Measurements from ENCODE around the gene MEGF11.
"Not testable (repeated sequence)": the region's sequence is repeated elsewhere in the genome, so short reads cannot be mapped to it uniquely, and the experiment has no call there.

Gene MEGF11

GRCh38 chr15:65981837-65982626 is 271.5 kb downstream of the MEGF11 start:
- no peaks in the 10 kb centered on the region for H3K9me3 Mint-ChIP-seq
- peak overlapping the region; percentile 54 for H3K4me3 Mint-ChIP-seq
- no peaks in the 10 kb centered on the region for H3K36me3 Mint-ChIP-seq (ENCODE audit: low read depth)
- H3K27me3 Mint-ChIP-seq (ENCODE audit: low read depth) = peaks cover 45% of the 10 kb centered on the region
- DNase-seq (ENCODE audit: low spot score) = peak; percentile 7
- H3K4me1 Mint-ChIP-seq (ENCODE audit: low read depth) = peaks cover 2% of the 10 kb centered on the region
- H3K27ac Mint-ChIP-seq = no peak overlapping the region

DNA sequence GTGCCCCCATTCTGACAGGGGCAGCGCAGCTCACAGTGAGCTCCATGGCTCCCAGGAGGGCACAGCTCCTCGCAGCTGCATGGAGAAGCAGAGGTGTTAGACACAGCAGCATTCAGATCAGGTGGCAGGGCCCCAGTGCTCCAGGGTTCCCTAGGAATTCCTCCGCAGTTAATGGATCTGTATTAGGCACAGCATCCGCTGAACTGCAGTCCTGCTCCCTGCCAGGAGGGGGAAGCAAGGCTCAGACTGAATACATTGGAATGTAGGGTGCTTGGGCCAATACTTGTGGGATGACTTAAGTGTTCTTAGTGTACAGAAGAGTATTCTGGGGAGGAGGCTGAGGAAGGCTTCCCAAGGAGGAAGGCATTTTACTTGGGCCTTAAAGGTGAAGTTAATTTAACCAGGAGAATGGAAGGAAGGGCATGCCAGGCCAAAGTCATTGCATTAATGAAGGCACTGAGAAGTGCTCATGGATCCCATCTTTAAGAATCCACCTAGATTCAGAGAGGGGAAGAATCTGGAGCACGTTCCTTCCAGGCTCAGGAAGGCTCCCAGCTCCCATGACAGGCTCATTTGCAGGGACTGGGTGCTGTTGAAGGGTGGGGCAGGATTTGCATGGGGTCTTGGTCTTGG is 272.6 kb downstream of the MEGF11 start:
- H3K9me3 Mint-ChIP-seq = no peaks in the 10 kb centered on the region
- H3K27ac Mint-ChIP-seq = no peak overlapping the region
- H3K27me3 Mint-ChIP-seq (ENCODE audit: low read depth) = peaks cover 38% of the 10 kb centered on the region
- no peak for DNase-seq (ENCODE audit: low spot score)
- no peaks in the 10 kb centered on the region for H3K36me3 Mint-ChIP-seq (ENCODE audit: low read depth)
- no peak overlapping the region for H3K4me3 Mint-ChIP-seq
- H3K4me1 Mint-ChIP-seq (ENCODE audit: low read depth) = peaks cover 2% of the 10 kb centered on the region

- H3K4me3 Mint-ChIP-seq = no peak overlapping the region
- H3K36me3 Mint-ChIP-seq (ENCODE audit: low read depth) = no peaks in the 10 kb centered on the region
- H3K27ac Mint-ChIP-seq = no peak overlapping the region
- no peaks in the 10 kb centered on the region for H3K9me3 Mint-ChIP-seq
- no peak for DNase-seq (ENCODE audit: low spot score)
- H3K27me3 Mint-ChIP-seq (ENCODE audit: low read depth) = peaks cover 43% of the 10 kb centered on the region
- peaks cover 2% of the 10 kb centered on the region for H3K4me1 Mint-ChIP-seq (ENCODE audit: low read depth)
Observed at GRCh38 chr15:65979837-65980236, 273.7 kb downstream of the MEGF11 start.

GRCh38 chr15:65979316-65979715 is 274.2 kb downstream of the MEGF11 start:
- DNase-seq (ENCODE audit: low spot score) = no peak
- no peak overlapping the region for H3K4me3 Mint-ChIP-seq
- H3K36me3 Mint-ChIP-seq (ENCODE audit: low read depth) = no peaks in the 10 kb centered on the region
- no peaks in the 10 kb centered on the region for H3K9me3 Mint-ChIP-seq
- peaks cover 2% of the 10 kb centered on the region for H3K4me1 Mint-ChIP-seq (ENCODE audit: low read depth)
- peaks cover 44% of the 10 kb centered on the region for H3K27me3 Mint-ChIP-seq (ENCODE audit: low read depth)
- H3K27ac Mint-ChIP-seq = no peak overlapping the region

DNA sequence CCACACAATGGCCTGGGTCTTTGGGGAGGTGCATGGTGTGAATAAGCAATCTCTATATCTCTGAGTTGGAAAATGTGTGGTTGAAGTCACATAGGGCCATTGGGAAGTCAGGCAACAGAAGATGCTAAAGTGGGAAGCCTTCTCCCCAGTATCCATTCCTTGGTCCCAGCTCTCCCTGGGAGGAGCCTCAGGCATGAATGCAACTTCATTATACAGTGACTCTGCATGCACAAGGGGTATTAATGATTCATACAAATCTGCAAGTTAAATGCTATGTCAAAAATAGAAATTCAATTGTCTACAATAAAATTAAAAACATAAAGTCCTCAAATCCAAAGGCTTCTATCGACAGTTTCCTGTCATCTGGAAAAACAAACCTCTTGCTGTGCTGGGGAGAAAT is 275.4 kb downstream of the MEGF11 start:
- Mint-ChIP-seq H3K4me3 (no peak overlapping the region), H3K9me3 (no peaks in the 10 kb centered on the region), H3K36me3 (ENCODE audit: low read depth) (no peaks in the 10 kb centered on the region), H3K27ac (no peak overlapping the region), H3K27me3 (ENCODE audit: low read depth) (peaks cover 40% of the 10 kb centered on the region), H3K4me1 (ENCODE audit: low read depth) (peaks cover 2% of the 10 kb centered on the region)
- no peak for DNase-seq (ENCODE audit: low spot score)

DNA sequence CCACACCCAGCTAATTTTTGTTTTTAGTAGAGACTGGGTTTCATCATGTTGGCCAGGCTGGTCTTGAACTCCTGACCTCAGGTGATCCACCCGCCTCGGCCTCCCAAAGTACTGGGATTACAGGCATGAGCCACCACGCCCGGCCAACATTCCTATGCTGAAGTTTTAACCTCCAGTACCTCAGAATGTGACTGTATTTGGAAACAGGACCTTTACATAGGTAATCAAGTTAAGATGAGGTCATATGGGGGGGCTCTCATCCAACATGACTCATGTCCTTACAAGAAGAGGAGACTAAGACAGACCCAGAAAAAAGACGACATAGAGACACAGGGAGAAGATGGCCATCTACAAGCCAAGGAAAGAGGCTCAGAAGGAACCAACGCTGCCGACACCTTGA is 277.4 kb downstream of the MEGF11 start:
- H3K4me1 Mint-ChIP-seq (ENCODE audit: low read depth); H3K36me3 Mint-ChIP-seq (ENCODE audit: low read depth); DNase-seq (ENCODE audit: low spot score); H3K27ac Mint-ChIP-seq; H3K9me3 Mint-ChIP-seq; H3K4me3 Mint-ChIP-seq: not testable (repeated sequence)
- H3K27me3 Mint-ChIP-seq (ENCODE audit: low read depth) = peaks cover 39% of the 10 kb centered on the region

DNA sequence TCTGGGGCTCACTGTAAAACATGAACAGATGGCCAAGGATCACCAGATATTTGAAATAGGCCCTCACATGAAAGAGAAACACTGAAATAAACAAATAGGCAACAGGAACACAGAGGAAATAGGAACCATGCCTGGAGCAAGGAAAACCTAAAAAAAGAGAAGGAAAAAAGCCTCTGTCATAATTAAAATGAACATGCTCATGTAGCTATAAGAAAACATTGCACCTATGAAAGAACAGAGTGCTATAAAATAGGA is 281.9 kb downstream of the MEGF11 start:
- no peaks in the 10 kb centered on the region for H3K4me1 Mint-ChIP-seq (ENCODE audit: low read depth)
- H3K36me3 Mint-ChIP-seq (ENCODE audit: low read depth) = no peaks in the 10 kb centered on the region
- H3K9me3 Mint-ChIP-seq = no peaks in the 10 kb centered on the region
- no peak overlapping the region for H3K27ac Mint-ChIP-seq
- peaks cover 47% of the 10 kb centered on the region for H3K27me3 Mint-ChIP-seq (ENCODE audit: low read depth)
- no peak for DNase-seq (ENCODE audit: low spot score)
- no peak overlapping the region for H3K4me3 Mint-ChIP-seq

DNA sequence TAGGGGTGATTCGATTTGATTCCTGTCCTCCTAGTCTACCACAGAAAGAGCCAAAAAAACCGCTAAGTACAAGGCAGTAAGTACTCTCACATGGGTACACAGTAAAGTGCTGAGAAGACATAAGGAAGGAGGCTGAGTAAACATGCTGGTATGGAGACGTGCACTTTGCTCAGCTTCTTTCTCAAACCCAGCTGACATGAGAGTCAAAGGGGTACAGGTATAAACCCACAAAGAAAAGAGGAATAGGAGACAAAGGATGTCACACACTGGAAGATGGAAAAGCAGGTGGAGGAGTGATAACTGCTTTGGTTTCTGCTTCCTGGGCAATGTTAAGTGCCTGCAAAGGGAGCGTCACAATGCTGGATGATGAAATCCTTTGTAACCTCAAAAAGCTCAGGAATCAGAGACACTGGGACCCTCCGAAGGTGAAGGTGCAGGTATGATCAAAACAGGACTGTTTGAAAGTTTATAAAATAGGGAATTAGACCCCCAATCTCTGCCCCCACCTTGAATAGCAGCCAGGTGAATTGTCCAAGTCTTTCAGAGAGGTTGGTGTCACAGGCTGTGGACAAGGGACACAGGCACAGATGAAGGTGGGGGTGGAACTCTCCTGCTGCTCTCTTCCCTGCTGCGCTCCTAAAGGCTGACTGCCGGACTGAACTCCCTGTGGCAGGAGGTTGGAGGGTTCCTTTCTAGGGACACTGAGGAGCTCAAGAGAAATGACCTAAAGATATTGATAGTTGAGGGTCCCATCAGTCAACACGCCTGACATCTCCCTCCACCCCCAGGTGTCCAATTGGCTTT is 282.4 kb downstream of the MEGF11 start:
- Mint-ChIP-seq H3K4me3 (no peak overlapping the region), H3K27me3 (ENCODE audit: low read depth) (peaks cover 47% of the 10 kb centered on the region), H3K36me3 (ENCODE audit: low read depth) (no peaks in the 10 kb centered on the region), H3K9me3 (no peaks in the 10 kb centered on the region), H3K27ac (no peak overlapping the region), H3K4me1 (ENCODE audit: low read depth) (no peaks in the 10 kb centered on the region)
- DNase-seq (ENCODE audit: low spot score) = no peak

GRCh38 chr15:65969865-65970816 is 283.4 kb downstream of the MEGF11 start:
- peaks cover 42% of the 10 kb centered on the region for H3K27me3 Mint-ChIP-seq (ENCODE audit: low read depth)
- H3K36me3 Mint-ChIP-seq (ENCODE audit: low read depth) = no peaks in the 10 kb centered on the region
- no peak overlapping the region for H3K27ac Mint-ChIP-seq
- H3K4me1 Mint-ChIP-seq (ENCODE audit: low read depth) = no peaks in the 10 kb centered on the region
- DNase-seq (ENCODE audit: low spot score) = no peak
- no peaks in the 10 kb centered on the region for H3K9me3 Mint-ChIP-seq
- no peak overlapping the region for H3K4me3 Mint-ChIP-seq

- Mint-ChIP-seq H3K9me3 (no peaks in the 10 kb centered on the region), H3K27me3 (ENCODE audit: low read depth) (peaks cover 34% of the 10 kb centered on the region), H3K36me3 (ENCODE audit: low read depth) (no peaks in the 10 kb centered on the region), H3K4me3 (no peak overlapping the region), H3K27ac (no peak overlapping the region), H3K4me1 (ENCODE audit: low read depth) (no peaks in the 10 kb centered on the region)
- DNase-seq (ENCODE audit: low spot score) = no peak
Observed at GRCh38 chr15:65968511-65968910, 285.0 kb downstream of the MEGF11 start.

DNA sequence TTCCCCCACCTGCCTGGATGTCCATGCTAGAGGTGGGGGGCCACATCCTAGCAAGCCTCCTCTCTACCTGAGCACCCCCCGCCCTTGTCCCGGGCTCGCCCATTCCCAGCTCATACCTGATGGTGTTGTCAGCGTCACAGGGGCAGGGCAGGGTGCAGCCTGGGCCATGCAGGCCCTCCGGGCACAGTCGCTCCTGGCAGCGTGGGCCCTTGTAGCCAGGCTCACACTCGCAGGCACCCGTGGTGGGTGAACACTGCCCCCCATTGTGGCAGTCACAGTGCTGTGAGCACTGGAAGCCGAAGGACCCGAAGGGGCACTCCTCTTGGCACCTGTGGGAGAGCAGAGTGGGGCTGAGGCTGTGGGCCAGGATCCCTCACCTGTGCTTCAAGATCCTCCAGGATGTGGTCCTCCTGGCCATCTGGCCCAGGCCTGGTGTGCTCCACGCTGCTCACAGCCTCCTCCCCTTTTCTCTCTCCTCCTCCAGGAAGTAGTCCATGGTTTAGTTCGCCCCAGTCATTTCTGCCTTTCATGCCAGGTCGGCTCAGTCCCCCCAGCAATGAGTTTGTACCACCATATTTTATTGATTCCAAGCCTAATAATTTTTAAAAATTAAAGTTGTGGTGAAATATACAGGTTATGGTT is 288.6 kb downstream of the MEGF11 start:
- Mint-ChIP-seq H3K27me3 (ENCODE audit: low read depth) (peaks cover 30% of the 10 kb centered on the region), H3K4me3 (no peak overlapping the region), H3K9me3 (no peaks in the 10 kb centered on the region), H3K36me3 (ENCODE audit: low read depth) (no peaks in the 10 kb centered on the region), H3K27ac (no peak overlapping the region), H3K4me1 (ENCODE audit: low read depth) (no peaks in the 10 kb centered on the region)
- no peak for DNase-seq (ENCODE audit: low spot score)

DNA sequence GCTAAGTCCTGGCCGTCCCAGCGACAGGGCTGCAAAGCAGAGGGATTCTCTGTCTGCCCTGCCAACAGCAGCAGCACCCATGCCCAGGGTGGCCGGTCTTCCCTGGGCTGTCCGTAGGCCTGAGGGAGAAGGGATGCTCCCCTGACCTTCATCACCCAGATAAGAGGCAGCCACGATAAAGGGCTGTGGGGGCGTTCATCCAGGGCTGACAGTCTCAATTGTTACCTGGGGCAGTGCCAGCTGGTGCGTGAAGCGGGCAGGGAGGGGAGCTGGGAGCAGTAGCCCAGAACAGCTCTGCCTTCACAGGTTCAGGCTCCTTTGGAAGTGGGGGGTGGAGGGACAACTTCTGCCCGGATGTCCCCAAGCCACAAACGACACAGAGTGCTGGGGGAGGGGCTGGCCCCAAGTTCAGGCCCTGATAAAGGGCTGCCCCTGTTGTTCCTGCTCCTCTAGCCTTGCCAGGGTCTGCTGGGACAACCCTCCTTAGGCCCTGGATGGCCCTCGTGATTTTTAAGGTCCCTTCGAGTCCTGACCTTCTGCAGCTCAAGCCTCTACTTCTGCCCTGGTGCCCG is 289.6 kb downstream of the MEGF11 start:
- H3K4me3 Mint-ChIP-seq = no peak overlapping the region
- H3K9me3 Mint-ChIP-seq = no peaks in the 10 kb centered on the region
- no peak overlapping the region for H3K27ac Mint-ChIP-seq
- no peak for DNase-seq (ENCODE audit: low spot score)
- H3K27me3 Mint-ChIP-seq (ENCODE audit: low read depth) = peaks cover 26% of the 10 kb centered on the region
- H3K36me3 Mint-ChIP-seq (ENCODE audit: low read depth) = no peaks in the 10 kb centered on the region
- H3K4me1 Mint-ChIP-seq (ENCODE audit: low read depth) = no peaks in the 10 kb centered on the region

GRCh38 chr15:65963358-65963757 is 290.2 kb downstream of the MEGF11 start:
- Mint-ChIP-seq H3K4me1 (ENCODE audit: low read depth) (no peaks in the 10 kb centered on the region), H3K27ac (no peak overlapping the region), H3K9me3 (no peaks in the 10 kb centered on the region), H3K36me3 (ENCODE audit: low read depth) (no peaks in the 10 kb centered on the region), H3K27me3 (ENCODE audit: low read depth) (peaks cover 26% of the 10 kb centered on the region), H3K4me3 (no peak overlapping the region)
- DNase-seq (ENCODE audit: low spot score) = no peak

Data from T-helper 2 cell treated with Interferon-gamma antibody and Interleukin-4, amounts not matched to agents 5 μg/mL and 100 μg/mL, for 36 hours (primary cell).